ENCODE measurements around the gene C1orf116.

DNA sequence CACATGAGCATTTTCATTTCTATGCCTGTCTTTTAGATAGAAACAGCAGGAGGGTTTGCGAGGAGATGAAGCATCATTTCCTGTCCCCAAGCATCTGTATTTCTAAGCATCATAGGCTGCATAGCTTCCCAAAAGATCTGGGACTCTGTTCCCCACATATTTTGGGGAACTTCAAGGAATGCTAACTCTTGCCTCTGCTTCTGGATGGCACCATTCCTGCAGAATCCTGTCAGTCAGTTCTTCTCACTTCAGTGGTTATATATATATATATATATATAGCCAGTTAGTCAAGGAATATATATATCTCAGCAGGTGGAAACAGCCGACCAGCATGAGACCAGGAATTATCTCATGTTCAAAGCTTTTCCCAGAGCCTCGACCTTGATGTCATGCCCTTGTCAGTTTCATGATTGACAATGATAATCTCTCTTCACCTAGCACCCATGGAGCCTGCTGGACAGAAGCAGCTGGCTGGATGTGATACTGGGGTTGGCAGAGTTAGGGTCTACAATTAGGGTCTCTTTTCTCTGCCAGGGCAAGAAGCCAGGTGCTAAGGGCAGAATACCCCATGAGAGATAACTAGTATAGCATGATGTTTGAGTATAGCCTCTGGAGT is 22.9 kb upstream of the C1orf116 start:
- TF ChIP-seq EP300 (IDR thresholded peaks at IDR 0.05), result no peak
- TF ChIP-seq, protein P1, sequence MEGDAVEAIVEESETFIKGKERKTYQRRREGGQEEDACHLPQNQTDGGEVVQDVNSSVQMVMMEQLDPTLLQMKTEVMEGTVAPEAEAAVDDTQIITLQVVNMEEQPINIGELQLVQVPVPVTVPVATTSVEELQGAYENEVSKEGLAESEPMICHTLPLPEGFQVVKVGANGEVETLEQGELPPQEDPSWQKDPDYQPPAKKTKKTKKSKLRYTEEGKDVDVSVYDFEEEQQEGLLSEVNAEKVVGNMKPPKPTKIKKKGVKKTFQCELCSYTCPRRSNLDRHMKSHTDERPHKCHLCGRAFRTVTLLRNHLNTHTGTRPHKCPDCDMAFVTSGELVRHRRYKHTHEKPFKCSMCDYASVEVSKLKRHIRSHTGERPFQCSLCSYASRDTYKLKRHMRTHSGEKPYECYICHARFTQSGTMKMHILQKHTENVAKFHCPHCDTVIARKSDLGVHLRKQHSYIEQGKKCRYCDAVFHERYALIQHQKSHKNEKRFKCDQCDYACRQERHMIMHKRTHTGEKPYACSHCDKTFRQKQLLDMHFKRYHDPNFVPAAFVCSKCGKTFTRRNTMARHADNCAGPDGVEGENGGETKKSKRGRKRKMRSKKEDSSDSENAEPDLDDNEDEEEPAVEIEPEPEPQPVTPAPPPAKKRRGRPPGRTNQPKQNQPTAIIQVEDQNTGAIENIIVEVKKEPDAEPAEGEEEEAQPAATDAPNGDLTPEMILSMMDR (IDR thresholded peaks at IDR 0.05), result no peak

All from suprapubic skin (tissue), 3 donors.